Gastrocnemius medialis (tissue), 4 donors: ENCODE measurements around the gene KRT14.

Source experiments
- POLR2A ChIP-seq, 2 donors: fragments of 450-650 bp; IDR thresholded peaks; one replicate each; pipeline ENCODE4 v1.6.1; 2017; ENCODE audit warnings: antibody characterized with exemption in 2 of 2, mild to moderate bottlenecking in 2 of 2, moderate library complexity in 2 of 2
- TF ChIP-seq, protein P1 (sequence below), 5 experiments: fragments of 450-650 bp in 3 of 5; fragments of 200-600 bp in 2 of 5; sonication (generic) in 2 of 5; IDR thresholded peaks in 4 of 5; conservative IDR thresholded peaks in 1 of 5; 1 replicate in 4 of 5; 2 replicates in 1 of 5; pipeline ENCODE4 v1.5.1; 2016 to 2019; ENCODE audit warnings: antibody characterized with exemption in 5 of 5, mild to moderate bottlenecking in 3 of 5, moderate library complexity in 3 of 5

DNA sequence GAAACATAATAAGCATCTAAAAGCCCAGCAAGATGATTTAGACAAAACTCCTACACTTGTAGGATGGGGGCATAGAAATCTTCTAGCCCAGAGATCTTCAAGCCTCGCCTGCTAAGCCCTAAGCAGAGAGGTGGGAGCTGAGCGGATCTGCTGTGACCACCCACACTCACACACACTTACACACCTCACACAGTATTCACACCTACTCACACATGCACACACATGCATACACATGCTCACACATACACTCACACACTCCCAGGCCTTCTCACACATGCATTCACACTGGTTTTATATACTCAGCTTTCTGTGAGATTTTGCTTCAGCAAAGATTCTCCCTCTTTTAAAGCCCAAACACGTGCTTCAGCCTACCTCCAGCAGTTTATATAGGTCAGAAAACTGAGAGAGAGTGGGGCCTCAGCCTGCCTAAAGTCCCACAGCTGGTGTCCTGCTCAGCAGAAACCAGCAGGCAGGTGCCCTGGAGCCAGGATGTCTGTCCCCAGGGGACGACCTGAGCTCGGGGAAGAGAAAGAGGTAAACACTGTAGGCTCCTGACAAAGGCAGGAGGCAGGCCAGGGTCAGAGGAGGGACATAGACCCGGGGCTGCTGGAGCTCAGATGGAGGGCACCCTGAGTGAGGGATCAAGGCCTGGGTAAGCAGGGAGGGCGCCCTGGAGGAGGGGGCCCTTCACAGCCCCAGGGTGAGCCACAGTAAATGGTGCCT is 46.6 kb downstream of the KRT14 start:
- TF ChIP-seq, protein P1, sequence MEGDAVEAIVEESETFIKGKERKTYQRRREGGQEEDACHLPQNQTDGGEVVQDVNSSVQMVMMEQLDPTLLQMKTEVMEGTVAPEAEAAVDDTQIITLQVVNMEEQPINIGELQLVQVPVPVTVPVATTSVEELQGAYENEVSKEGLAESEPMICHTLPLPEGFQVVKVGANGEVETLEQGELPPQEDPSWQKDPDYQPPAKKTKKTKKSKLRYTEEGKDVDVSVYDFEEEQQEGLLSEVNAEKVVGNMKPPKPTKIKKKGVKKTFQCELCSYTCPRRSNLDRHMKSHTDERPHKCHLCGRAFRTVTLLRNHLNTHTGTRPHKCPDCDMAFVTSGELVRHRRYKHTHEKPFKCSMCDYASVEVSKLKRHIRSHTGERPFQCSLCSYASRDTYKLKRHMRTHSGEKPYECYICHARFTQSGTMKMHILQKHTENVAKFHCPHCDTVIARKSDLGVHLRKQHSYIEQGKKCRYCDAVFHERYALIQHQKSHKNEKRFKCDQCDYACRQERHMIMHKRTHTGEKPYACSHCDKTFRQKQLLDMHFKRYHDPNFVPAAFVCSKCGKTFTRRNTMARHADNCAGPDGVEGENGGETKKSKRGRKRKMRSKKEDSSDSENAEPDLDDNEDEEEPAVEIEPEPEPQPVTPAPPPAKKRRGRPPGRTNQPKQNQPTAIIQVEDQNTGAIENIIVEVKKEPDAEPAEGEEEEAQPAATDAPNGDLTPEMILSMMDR (IDR thresholded peaks at IDR 0.05 in 4 of 5, conservative IDR thresholded peaks at IDR 0.05 in 1 of 5) = no peak
- TF ChIP-seq POLR2A (IDR thresholded peaks at IDR 0.05) = no peak
